HG02623 (cell line): ENCODE results near the gene ADCK2.
"Not testable (repeated sequence)": the region's sequence is repeated elsewhere in the genome, so short reads cannot be mapped to it uniquely, and the experiment has no call there.

Experiments used
- ATAC-seq: cut with Tn5 transposase; IDR thresholded peaks from one replicate; pipeline ENCODE4 v1.9.1; 2021; ENCODE audit warnings: moderate library complexity; ENCODE audit not compliant: unreplicated experiment

ADCK2 gene

GRCh38 chr7:140672382-140673062 is at the start of gene ADCK2:
ADCK2 (plus strand) TSS chr7:140672945; CDS start chr7:140673331, 386 bp downstream.
- peak; percentile 40 for ATAC-seq

GRCh38 chr7:140623980-140624379 is 48.8 kb upstream of the ADCK2 start:
- no peak for ATAC-seq

- ATAC-seq: no peak
Observed at GRCh38 chr7:140624392-140625191, 48.2 kb upstream of the ADCK2 start.

- ATAC-seq: not testable (repeated sequence)
Observed at GRCh38 chr7:140625192-140625558, 47.6 kb upstream of the ADCK2 start.

GRCh38 chr7:140625908-140626868 is 46.6 kb upstream of the ADCK2 start:
- ATAC-seq: no peak

- no peak for ATAC-seq
Observed at GRCh38 chr7:140631021-140631420, 41.7 kb upstream of the ADCK2 start.

GRCh38 chr7:140631602-140632001 is 41.1 kb upstream of the ADCK2 start:
- ATAC-seq: no peak

- ATAC-seq: no peak
Observed at GRCh38 chr7:140635345-140635744, 37.4 kb upstream of the ADCK2 start.

- no peak for ATAC-seq
Observed at GRCh38 chr7:140635816-140636215, 36.9 kb upstream of the ADCK2 start.

- no peak for ATAC-seq
Observed at GRCh38 chr7:140637400-140637799, 35.3 kb upstream of the ADCK2 start.

- no peak for ATAC-seq
Observed at GRCh38 chr7:140638173-140638791, 34.5 kb upstream of the ADCK2 start.

- no peak for ATAC-seq
Observed at GRCh38 chr7:140639366-140640053, 33.2 kb upstream of the ADCK2 start.

- ATAC-seq: no peak
Observed at GRCh38 chr7:140640060-140640637, 32.6 kb upstream of the ADCK2 start.

- no peak for ATAC-seq
Observed at GRCh38 chr7:140640727-140641523, 31.8 kb upstream of the ADCK2 start, which contains the start of gene DENND2A. DENND2A (minus strand) TSS chr7:140640813; CDS start chr7:140602397, 38,416 bp downstream.

GRCh38 chr7:140641524-140642195 is 31.1 kb upstream of the ADCK2 start:
- ATAC-seq: no peak

GRCh38 chr7:140643416-140643815 is 29.3 kb upstream of the ADCK2 start:
- ATAC-seq: no peak

- ATAC-seq: not testable (repeated sequence)
Observed at GRCh38 chr7:140644761-140645160, 28.0 kb upstream of the ADCK2 start.

GRCh38 chr7:140645166-140645900 is 27.4 kb upstream of the ADCK2 start:
- ATAC-seq: no peak
